Limb (tissue), 2 donors: Measurements from ENCODE around the gene KLK5.
A peak's percentile ranks its signal among the peaks of the same experiment; 100 is the strongest.
"Not testable (repeated sequence)": the region's sequence is repeated elsewhere in the genome, so short reads cannot be mapped to it uniquely, and the experiment has no call there.

Experiments
- DNase-seq, 2 donors: peaks; one replicate each; pipeline ENCODE4 v3.0.0-alpha.2; 2016; ENCODE audit errors: extremely low spot score in 2 of 2

The KLK5 gene

GRCh38 chr19:50921426-50922316 is 31.2 kb downstream of the KLK5 start:
- DNase-seq = no peak

DNA sequence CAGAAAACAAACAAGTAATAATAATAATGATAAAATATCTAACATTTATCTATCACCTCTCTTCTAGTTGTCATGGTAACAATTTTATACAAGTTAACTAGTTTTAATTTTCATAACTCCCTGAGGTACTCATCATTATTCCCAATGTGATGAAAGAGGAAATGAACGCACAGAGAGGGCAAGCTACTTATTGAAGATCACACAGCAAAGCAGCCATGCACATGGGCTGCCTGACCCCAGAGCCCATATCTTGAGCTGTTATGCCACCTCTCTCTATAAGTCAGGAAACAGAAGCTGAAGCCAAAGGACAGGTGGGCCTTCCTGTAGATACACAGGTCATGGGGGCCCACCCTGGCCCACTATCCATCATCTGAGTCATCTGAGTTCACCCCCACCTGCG is 36.8 kb downstream of the KLK5 start:
- DNase-seq = no peak

DNA sequence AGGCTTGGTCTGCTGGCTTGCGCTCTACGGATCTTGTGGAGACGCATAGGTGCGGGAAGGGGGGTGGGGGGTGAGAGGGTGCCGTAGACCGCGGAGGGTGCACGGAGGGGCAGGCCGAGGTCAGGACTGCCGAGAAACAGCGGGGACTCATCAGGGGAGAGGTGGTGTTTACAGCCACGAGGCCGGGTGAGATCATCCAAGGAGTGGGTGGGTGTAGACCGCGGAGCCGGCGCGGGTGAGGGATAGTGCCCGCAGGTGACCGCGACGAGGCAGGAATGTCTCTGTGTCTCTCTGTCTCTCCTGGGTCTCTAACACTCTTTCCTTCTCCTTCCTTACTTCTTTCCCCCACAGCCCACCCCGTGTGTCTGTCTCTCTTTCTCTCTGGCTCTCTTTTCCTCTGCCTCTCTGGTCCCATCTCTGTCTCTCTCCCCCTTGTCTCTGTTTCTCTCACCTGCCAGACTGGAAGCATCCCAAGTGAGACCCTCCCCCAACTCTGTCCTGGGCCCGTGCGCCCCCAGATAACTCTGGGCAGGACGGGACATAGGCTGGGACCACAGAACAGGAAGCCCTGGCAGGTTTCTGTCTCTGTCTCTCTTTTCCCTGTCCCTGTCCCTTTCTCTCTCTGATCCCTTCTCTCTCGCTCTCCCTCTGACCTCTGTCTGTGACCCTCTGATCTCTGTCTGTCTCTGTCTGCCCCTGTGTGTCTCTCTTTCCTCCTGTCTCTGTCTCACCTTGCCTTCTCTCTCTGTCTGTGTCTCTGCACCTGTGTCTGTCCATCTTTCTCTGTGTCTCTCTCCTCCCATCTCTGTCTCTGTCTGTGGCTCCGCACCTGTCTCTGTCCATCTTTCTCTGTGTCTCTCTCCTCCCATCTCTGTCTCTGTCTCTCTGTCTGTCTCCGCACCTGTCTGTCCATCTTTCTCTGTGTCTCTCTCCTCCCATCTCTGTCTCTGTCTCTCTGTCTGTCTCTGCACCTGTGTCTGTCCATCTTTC is 39.8 kb downstream of the KLK5 start:
- no peak for DNase-seq

GRCh38 chr19:50912102-50912599 is 40.7 kb downstream of the KLK5 start:
- DNase-seq = no peak

GRCh38 chr19:50911206-50912101 is 41.4 kb downstream of the KLK5 start, which contains the start of gene KLK4:
KLK4 (minus strand) TSS chr19:50911395; CDS start chr19:50910738, 657 bp downstream.
- no peak for DNase-seq

GRCh38 chr19:50910722-50911121 is 42.1 kb downstream of the KLK5 start:
- no peak for DNase-seq

- peak in 1 of 2 donors; percentile 69 for DNase-seq
These were observed 43.4 kb downstream of the KLK5 start for GRCh38 chr19:50909240-50910070.

- no peak for DNase-seq
These were observed 44.5 kb downstream of the KLK5 start for GRCh38 chr19:50908336-50908735.

DNA sequence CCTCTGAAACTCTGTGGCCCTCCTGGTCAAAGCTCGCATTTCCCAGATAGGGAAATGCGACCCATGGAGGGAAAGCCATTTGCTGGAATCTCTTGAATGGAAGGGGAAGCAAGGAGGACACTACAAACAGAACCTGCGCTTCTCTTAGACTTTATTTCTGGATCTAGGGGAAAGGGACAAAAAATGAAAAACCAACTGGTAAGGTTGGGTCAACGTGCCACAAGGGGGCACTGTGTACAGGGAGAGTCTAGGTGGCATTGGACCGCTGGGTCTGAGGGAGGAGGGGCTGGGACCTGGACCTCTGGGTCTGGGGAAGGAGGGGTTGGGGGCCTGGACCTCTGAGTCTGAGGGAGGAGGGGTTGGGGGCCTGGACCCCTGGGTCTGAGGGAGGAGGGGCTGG is 46.6 kb downstream of the KLK5 start:
- no peak for DNase-seq

- DNase-seq = no peak
These were observed 50.2 kb downstream of the KLK5 start for GRCh38 chr19:50902640-50903039.

DNA sequence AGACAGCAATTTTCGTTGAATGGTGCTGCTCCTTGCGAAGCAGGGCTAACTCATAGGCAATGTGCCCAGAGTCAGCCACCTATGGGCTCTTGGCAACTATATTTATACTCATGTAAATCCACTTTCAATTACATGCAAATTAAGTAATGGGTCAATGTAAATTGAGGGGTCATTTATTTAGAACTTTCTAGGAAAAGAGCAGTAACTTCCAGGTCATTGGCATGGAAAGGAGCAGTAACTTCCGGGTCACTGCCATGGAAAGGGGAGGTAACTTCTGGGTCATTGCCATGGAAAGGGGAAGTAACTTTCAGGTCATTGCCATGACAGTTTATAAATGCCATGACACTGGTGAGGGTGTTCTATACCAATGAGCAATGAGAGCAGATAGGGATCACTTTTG is 53.3 kb downstream of the KLK5 start:
- no peak for DNase-seq

GRCh38 chr19:50898018-50898417 is 54.8 kb downstream of the KLK5 start:
- DNase-seq = no peak

DNA sequence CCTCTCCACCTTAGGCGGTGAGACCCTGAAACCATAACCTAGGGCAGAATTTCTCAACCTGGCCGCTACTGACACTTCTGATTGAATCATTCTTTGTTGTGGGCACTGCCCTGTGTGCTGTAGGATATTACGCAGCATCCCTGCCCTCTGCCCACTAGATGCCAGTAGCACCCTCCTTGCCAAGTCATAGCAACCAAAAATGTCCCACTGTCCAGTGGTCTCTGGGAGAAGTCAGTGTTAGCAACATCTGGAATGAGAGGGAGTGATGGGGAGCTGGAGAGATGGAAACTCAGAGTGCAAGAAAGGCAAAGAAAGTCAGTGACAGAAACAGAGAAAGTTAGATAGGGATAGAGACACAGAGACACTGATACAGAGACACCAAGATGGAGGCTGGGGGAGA is 55.2 kb downstream of the KLK5 start:
- DNase-seq = no peak

GRCh38 chr19:50897191-50897607 is 55.6 kb downstream of the KLK5 start:
- DNase-seq = no peak

- DNase-seq = no peak
These were observed 56.1 kb downstream of the KLK5 start for GRCh38 chr19:50896591-50897190.

- DNase-seq = not testable (repeated sequence)
These were observed 56.7 kb downstream of the KLK5 start for GRCh38 chr19:50896089-50896590.

GRCh38 chr19:50894478-50895356 is 58.1 kb downstream of the KLK5 start:
- no peak for DNase-seq
